Cortex of kidney (tissue), 1 donor: ENCODE data around the gene CHST7.
"Not testable (repeated sequence)": the region's sequence is repeated elsewhere in the genome, so short reads cannot be mapped to it uniquely, and the experiment has no call there.

Source experiments
- DNase-seq: peaks from one replicate; lab custom pipeline; 2025; lab: John Stamatoyannopoulos, UW

Gene CHST7, protein sequence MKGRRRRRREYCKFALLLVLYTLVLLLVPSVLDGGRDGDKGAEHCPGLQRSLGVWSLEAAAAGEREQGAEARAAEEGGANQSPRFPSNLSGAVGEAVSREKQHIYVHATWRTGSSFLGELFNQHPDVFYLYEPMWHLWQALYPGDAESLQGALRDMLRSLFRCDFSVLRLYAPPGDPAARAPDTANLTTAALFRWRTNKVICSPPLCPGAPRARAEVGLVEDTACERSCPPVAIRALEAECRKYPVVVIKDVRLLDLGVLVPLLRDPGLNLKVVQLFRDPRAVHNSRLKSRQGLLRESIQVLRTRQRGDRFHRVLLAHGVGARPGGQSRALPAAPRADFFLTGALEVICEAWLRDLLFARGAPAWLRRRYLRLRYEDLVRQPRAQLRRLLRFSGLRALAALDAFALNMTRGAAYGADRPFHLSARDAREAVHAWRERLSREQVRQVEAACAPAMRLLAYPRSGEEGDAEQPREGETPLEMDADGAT

DNA sequence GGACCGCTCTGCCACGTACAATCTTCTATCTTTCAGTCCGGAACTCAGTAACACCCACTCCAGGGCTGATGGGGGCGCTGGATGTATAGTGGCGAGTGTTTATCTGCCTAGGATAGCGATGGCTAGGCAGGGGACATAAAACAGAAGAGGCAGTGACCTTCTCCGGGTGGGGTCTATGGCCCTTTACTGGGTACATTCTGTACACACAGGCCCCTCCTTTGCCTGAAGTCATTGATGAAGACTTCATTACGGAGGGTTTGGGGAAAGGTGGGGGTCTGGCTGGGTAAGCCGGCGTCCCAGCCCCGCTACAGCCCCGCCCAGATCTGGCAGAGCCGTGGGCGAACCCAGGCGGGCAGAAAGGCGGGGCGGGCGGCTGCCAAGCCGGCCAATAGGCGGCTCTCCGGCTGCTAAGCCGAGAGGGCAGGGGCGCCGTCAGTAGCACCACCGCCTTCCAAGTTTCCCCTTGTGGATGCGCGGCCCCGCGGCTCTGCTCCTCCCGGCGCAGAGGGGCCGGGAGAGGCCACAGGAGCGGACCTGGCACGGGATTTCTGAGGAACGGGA lies at the start of gene CHST7:
Gene CHST7 (plus strand): TSS at position 435 of the 561 bp plus-strand sequence. CDS start 167 bp downstream, outside the sequence.
- DNase-seq = no peak

DNA sequence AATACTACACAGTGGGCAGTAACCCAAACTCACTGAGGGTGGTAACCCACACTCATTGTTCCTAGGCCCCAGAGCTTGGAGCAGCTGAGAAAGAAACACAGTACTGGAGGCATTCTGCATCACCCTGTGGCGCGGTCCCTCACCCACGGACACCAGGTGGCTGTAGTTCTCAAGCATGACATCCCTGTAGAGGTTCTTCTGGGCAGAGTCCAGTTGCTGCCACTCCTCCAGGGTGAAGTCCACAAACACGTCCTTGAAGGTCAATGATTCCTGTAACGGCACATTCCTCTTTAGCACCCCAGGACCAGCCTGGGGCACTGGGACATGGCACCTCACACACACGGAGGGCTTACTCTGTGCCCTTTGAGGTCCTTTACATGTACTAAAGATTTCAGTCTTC lies 44.9 kb upstream of the CHST7 start:
- DNase-seq = not testable (repeated sequence)

DNA sequence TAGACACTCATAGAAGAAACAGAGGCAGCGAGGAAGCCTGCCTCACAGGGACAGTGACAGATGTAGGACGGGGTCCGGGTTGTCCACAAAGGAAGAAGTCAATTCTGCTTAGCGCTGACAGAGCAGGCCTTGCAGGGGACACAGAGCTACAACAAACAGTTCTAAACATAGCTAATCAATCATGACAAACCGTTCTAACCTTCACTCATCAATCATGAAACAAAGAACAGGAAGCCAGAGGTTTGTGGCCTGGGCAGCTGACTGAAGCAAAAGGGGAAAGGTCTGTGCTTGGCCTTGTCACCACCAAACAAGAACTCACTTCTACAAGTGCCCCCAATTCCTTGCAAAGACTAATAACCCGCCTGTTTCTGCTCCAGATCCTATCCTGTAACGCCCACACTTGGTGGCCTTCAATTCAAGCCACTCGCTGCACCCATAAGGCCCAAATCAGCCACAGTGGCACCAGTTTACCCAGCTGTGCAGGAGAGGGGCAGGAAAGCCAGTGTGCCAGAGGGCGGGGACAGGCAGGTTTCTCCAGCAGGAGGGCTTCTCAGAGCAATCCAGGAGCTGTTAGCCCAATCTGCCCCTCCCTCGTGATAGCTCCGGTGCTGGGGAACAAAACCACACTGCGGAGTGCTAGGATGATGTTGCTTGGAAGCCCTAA lies 43.7 kb upstream of the CHST7 start:
- not testable (repeated sequence) for DNase-seq

DNA sequence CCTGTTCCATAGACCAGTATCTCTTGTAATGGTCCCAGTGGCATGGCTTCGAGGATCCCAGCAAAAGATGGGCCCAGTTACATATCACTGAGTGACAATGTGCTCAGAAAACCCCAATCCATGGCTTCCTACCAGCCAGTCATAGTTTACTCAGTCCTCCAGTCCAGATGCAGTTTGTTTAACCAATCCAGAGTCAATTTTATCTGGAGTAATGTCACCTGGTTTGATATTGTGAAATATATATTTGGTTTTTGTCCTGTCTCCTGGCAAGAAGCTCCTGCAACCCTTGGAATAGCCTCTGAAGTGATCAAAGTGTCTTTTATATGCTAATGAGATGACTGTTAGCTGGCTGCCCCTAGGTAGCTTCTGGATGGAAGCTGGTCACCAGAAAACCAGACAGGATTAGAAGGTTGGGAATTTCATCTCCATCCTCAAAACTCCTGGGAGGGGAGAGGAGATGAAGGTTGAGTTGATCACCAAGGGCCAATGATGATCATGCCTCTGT lies 43.1 kb upstream of the CHST7 start:
- DNase-seq = not testable (repeated sequence)

DNA sequence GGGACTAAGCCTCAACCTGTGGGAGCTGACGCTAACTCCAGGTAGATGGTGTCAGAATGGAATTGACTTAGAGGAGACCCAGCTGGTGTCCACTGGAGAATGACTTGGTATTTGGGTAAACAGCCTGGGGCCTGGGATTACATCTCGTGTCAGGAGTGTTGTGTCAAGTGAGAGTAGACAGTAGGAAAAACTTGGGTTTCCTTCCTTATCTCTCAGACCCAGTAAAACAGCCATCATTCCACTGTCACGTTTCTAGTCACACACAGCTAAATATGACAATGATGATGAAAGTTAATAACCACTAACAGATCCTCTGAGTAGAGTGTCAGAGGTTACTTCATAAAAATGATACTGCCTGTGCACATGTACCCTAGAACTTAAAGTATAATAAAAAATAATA lies 42.1 kb upstream of the CHST7 start:
- no peak for DNase-seq

DNA sequence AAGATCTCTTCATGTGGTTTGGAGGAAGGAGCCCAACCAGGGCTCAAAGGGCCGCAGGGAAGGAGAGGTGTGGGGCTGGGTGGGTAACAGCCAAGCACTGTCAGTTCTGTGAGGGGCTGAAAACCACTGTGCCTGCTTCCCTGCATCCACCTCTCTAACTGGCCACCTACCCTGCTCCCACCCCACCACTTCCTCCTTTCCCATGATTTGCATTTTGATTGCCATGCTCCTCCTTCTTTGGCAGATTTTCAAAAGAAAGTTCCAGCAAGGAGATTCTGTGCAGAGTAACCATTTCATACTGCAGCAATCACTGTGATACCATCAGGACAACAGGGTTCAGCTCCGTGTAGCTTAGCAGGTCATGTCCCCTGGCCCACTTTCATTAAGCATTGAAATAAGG lies 30.1 kb upstream of the CHST7 start:
- no peak for DNase-seq

DNA sequence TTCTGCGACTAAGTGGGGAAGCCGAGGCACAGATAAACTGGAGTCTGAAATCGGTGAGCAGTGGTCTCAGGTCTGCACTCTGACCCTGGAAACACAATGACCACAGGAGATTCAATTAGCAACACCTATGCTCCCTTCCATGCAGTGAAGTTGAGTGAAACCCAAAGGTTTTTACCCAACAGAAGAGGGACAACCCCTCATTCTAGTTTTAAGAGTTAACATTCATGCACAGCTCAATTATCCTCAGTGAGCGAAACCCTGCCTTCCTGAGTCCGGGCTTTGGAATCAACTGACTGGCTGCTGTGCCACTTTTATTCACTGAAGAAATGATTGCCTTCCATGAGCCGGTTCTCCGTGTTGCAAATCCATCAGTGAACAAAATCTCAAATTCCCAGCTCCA lies 29.0 kb upstream of the CHST7 start:
- not testable (repeated sequence) for DNase-seq

DNA sequence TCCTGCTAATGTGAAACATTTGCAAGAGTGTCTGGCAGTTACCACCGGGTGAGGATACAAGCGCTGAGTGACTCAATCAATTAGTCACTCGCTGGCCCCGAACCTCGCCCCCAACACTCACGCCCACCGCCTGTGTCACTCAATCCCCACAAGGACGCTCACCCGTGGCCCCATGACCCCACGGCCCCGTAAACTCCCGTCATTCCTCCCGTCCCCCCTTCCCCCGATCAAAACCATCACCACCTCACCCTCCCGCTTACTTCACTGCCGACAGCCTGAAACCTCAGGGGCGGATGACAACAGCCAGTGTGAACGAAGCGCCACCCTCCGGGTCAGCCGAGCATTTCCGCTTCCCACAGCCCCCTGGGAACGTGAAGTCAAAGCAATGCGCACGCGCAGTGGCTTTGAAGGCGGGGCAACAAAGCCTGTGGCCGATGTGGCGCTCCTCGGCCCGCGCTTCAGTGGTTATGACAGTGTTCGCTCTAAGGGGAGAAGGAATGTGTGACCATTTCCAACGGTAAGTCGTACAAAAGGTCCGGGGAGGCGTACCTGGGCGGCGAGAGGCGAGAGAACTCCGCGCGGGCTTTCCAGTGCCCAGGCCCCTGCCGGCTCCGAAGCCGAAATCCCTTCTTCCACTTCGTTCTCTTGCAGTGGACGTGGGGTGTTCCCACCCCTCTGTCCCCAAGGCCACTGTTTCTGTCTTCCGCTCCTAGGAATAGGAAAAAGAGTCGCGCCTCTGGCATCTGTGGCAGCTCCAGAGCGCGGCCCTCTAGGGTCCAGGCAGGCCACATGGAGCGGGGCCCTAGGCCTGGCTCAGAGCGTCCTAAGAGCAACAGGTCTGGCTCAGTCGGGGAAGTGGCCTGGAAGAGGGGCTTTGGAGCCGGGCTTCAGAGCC lies 28.2 kb upstream of the CHST7 start, which contains the start of gene ZNF674:
Gene ZNF674 (minus strand): TSS at position 311 of the 895 bp plus-strand sequence. CDS start 3,334 bp downstream, outside the sequence.
- no peak for DNase-seq

DNA sequence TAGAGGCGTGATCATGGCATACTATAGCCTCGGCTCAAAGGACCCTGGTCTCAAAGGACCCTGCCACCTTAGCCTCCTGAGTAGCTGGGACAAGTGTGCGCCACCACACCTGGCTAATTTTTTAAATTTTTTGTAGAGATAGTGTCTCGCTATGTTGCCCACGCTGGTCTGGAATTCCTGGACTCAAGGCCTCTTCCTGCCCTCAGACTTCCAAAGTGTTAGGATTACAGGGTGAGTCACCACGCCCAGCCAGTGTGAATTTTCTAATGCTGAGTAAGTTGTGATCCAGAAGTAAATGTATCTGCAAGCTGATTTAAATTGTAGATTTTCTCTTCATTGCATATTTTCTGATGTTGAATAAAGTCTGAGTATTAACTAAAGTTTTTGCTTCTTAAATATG lies 25.7 kb upstream of the CHST7 start:
- DNase-seq = no peak

DNA sequence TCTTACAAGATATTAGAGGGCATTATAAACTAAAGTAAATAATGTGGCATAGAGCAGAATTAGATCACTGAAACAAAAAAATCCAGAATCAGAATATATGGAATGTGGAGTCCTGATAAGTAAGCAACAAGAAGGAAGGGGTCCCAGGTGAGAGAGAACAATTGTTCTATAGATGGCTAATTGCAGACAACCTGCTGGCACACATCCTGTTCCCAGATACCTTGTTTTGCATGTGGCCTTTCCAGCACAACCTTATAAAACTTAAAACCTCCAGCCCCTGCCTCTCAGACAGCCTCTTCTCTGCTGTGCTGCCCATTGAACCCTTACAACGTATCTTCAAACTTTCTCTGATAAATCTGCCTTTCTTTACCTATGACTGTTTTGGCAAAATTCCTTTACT lies 23.7 kb upstream of the CHST7 start:
- DNase-seq = no peak

DNA sequence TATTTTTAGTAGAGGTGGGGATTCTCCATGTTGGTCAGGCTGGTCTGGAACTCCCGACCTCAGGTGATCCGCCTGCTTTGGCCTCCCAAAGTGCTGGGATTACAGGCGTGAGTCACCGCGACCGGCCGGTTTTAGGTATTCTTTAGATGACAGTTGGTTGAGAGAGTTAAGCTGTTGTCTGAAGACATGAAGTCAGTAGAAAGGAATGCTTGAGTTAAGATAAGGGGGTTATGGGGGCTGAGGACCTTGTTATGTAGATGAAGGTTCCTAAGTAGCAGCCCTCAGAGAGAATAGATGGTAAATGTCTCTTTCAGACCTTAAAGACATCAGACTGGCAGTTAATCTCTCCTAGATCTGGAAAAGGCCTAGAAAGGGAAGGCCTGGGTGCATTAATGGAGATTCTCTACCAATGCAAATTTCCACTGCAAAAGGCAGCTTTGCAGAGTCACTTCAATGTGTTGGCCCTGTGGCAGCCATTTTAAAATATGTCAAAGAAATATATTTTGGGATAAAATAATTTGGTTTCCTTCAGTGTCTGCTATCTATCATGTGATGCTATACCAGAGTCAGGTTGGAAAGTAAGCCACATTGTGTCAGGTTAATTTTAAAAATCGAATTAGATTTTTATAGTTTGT lies 22.0 kb upstream of the CHST7 start:
- no peak for DNase-seq

DNA sequence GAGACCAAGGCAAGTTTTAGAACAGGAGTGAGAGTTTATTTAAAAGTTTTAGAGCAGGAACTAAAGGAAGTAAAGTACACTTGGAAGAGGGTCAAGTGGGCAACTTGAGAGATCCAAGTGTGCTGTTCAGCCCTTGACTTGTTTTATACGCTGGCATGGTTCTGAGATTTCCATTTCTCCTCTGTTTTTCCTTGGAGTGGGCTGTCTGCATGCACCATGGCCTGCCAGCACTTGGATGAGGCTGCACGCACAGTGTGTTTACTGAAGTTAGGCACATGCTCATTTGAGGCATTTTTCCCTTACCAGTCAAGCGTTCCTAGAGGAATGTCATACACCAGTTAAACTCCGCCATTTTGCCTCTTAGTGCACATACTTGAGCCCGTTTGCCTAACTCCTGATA lies 19.6 kb upstream of the CHST7 start:
- no peak for DNase-seq

DNA sequence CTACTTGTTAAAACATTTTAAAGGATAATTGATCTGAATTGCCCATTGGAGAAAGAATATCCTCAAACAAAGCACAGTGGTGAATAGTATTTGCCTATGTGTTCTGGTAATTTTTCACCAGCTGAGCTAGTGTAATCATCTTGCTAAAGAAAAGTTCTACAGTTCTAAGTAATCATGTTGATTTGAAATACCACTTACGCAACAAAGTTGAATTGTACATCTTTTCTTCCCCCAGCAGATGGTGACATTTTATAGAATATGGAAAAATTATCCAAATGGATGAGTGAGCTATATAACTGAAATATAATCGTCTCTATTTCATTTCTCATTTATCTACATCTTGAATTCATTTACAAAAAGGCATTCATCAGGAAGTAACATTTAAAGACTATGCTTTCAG lies 18.6 kb upstream of the CHST7 start:
- no peak for DNase-seq

DNA sequence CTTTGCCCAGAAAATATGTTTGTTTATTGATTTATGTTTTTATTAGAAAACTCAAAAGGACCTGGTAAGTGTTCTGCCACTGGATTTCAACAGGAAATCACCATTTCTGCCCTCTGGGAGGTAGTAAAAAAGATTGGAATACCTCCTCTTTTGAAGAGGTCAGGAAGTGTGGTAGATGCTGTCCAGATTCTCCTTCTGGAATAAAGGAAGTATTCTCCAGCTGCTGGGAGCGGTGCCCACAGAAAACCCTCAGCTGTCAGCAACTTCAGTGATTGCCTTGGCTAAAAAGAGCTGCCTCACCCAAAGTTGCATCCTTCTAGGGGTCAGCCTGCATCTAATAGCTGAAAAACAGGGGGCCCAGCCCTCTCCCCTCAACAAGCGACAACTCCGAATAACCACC lies 14.5 kb upstream of the CHST7 start:
- no peak for DNase-seq

DNA sequence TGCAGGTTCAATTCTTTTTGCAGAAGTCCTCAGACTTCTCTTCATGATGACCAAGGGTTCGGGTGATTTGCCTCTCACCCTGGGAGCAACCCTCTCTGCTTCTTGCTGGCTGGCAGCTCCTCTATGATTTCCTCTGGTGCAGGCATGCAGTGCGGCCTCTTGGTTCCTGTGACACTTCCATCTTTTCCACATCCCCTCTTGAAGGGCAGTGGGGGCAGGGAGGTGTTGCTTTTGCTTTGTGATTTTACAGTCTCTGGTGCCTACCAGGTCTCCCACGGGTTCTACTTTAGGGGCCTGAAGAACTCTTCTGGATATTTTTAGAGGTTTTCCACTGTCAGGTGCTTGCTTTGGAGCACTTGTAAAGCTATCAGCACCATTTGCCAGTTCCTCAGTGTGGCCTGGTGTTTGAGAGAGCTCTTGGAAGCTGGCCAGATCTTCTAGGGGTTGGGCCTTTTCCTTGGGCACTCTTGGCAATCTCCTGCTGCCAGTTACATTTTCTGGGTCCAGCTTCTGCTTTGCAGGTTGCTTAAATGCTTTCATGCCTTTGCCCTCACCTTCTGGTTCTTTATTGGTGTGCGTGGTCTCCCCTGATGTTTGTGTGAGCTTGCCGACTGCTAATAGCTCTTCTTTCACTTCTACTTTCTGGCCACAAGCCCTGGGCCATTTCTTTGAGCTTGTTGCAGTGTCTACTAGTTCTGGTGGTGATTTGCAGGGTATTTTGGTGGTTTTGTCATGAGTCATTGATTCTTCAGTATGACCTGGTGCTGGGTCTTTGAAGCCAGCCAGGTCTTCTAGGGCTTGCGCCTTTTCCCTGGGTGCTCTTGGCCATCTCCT lies 11.5 kb upstream of the CHST7 start:
- DNase-seq = no peak

DNA sequence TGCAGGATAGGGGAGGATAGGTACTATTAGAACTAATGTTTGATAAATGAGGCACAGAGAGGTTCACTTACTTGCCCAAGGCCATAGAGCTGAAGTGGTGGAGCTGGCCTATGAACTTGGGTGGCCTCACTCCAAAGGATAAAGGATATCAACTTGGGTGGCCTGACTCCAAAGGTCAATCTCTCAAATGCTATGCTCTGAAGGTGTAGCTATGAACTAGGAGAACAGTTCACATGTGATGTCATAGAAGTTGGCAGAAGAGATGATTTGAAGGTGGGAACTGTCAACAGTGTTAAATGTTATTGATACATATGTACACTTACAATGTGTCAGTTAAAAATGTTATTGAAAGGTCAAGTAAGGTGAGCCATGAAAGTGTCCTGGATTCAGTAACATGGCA lies 6.2 kb upstream of the CHST7 start:
- no peak for DNase-seq

DNA sequence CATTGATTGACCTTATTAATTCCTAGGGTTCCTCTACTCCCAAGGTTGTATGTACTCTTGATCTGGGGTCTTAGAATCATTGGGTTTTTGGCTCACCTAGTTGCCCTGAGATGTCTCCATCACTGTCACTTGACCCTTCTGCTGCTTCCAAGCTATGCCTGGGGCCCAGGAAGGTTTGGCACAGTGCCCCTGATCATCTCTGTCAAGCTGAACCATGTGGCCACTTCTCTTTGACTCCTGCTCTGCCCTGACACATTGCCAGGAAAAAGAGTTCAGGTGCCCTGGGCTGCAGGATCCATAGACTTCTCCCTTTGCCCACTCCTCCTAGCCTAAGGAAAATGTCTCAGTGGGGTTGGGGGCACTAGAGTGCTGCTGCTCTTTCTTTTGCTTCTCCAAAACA lies 3.9 kb upstream of the CHST7 start:
- DNase-seq = no peak

DNA sequence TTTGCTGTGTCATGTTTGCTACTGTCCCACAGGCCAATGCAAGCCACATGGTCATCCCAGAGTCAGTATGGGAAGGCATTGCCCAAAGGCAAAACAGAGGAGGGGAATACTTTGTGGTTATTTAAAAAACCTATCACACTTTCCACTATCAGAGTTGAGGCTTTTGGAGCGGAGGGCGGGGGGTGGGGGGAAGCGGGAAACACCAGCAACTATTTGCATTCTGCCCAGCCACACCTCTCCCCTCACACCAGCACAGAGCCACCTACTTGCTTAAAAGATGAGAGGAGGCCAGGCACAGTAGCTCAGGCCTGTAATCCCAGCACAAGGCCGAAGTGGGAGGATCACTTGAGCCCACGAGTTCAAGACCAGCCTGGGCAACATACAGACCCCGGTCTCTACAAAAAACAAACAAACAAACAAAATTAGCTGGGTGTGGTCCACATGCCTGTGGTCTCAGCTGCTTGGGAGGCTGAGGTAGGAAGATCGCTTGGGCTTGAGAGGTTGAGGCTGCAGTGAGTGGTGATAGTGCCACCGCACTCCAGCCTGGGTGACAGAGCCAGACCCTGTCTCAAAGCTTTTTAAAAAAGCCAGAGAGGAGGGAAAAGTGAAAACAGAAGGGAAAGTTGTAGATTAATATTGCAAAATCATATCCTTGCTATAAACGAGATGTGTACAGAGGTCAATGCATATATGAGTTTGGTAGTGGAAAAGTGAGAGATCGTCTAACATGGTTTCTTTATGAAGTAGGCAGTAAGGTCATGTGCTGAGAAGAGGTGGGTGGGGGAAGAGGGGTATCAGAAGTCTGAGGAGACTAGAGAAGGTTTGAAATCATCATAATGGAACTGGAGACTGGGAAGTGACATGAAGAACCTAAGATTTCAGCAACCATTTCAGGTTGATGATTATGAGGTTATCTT lies 1.9 kb upstream of the CHST7 start:
- DNase-seq = no peak

DNA sequence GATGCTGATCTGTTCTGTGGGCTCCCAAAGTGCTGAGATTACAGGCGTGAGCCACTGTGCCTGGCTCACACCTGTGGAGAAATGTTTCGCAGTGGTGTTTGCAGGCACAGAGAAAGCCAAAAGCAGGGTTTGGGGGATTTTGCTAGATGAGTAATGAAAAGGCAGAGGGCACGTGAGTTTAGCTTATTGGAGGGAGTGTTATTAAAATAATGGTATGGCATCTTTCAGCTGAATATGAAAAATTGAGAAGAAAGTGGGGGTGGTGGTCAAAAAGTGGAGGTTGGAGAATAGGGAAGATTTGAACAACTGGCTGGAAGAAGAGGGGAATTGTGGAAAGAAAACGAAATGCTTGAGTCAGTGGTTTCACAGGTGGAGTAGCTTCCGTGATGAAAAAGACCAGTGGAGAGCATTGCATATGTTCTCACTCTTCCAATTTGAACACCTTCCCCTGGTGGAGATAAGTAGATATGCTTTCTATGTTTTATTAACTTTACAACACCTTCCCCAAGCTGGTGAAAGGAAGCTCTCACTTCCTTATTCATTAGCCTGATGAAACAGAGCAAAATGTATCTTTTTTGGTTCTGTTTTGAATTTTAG lies 1.1 kb upstream of the CHST7 start:
- no peak for DNase-seq
